Esophagus squamous epithelium (tissue), 5 donors: Measurements from ENCODE around the gene MOB3B. TPM values are rescaled to one million over a fixed set of nuclear protein-coding genes. Genes with fewer than 3 reads are reported as not detected.

Experiments
- DNase-seq: peaks from one replicate; lab custom pipeline; 2025; lab: John Stamatoyannopoulos, UW
- H3K27ac ChIP-seq, 4 donors: fragments of 200-600 bp; sonication (generic); one replicate each; pipeline ENCODE4 v1.5.1; 2016 to 2019; ENCODE audit warnings: mild to moderate bottlenecking in 1 of 4
- H3K27me3 ChIP-seq, 4 donors: fragments of 200-600 bp; sonication (generic); 1 replicate in 3 of 4; 2 replicates in 1 of 4; pipeline versions ENCODE4 v1.5.1 to v1.6.0; 2017 to 2021; ENCODE audit warnings: antibody characterized with exemption in 1 of 4
- H3K36me3 ChIP-seq, 3 donors: fragments of 200-600 bp; sonication (generic); one replicate each; pipeline ENCODE4 v1.5.1; 2016 to 2019
- H3K4me1 ChIP-seq, 3 donors: fragments of 200-600 bp; sonication (generic); one replicate each; pipeline ENCODE4 v1.5.1; 2017 to 2019
- H3K4me3 ChIP-seq, 4 donors: fragments of 200-600 bp; sonication (generic); 1 replicate in 3 of 4; 2 replicates in 1 of 4; pipeline ENCODE4 v1.5.1; 2016 to 2019; ENCODE audit warnings: mild to moderate bottlenecking in 2 of 4, moderate library complexity in 1 of 4
- H3K9me3 ChIP-seq, 3 donors: fragments of 200-600 bp; sonication (generic); one replicate each; pipeline ENCODE4 v1.5.1; 2016 to 2019
- POLR2A ChIP-seq, 4 donors: fragments of 450-650 bp; IDR thresholded peaks; one replicate each; pipeline ENCODE4 v1.6.1; 2017; ENCODE audit warnings: antibody characterized with exemption in 4 of 4, mild to moderate bottlenecking in 4 of 4, moderate library complexity in 3 of 4
- WGBS, 2 donors: methylation state at CpG; one replicate each; pipeline ENCODE4 v1.1.5; 2018; 5-methylcytosine and 5-hydroxymethylcytosine counted together
- intact Hi-C: fragments of 100-400 bp; cut with DNase I; formaldehyde crosslinking; loops from one replicate; pipeline ENCODE4 v1.15.0; 2022
- total RNA-seq, 4 donors: library from RNA; depleted of rRNA; stranded (reverse); fragments of >200 nt; gene quantifications; one replicate each; pipeline ENCODE4 v1.1.0, GENCODE V29; 2016
- TF ChIP-seq, protein P1 (sequence below), 6 experiments: fragments of 450-650 bp in 4 of 6; fragments of 200-600 bp in 2 of 6; sonication (generic) in 2 of 6; IDR thresholded peaks; one replicate each; pipeline ENCODE4 v1.5.1; 2016 to 2019; ENCODE audit warnings: antibody characterized with exemption in 6 of 6, mild to moderate bottlenecking in 4 of 6, moderate library complexity in 4 of 6
- donor health status: DM: yes; HTN: yes; CAD: no.

The MOB3B gene
- total RNA-seq, 4 donors from 2014 or later, result 2.2 to 7.6 (median 5.2) TPM

DNA sequence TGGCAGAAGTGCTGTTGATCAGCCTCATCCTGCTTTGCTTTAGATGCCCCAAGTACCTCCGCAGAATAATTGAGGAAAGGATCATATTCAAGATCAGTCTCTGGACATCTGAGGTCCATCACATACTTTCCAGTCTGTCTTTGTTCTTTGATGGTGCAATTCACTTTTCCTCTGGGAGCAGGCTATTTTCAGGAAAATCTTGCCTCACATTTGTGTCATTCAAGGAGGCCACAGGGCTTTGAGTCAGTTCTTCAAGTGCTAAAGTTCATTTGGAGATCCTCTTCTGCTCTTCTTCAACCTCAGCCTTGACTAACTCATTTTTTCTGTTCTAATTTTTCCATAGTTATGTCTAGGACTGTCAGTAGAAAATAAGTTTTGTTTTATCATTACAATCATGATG is 251.2 kb downstream of the MOB3B start:
- H3K4me1 ChIP-seq, result peaks cover 0 to 8% (median 0%) of the 10 kb centered on the region in 3 donors
- TF ChIP-seq, protein P1, sequence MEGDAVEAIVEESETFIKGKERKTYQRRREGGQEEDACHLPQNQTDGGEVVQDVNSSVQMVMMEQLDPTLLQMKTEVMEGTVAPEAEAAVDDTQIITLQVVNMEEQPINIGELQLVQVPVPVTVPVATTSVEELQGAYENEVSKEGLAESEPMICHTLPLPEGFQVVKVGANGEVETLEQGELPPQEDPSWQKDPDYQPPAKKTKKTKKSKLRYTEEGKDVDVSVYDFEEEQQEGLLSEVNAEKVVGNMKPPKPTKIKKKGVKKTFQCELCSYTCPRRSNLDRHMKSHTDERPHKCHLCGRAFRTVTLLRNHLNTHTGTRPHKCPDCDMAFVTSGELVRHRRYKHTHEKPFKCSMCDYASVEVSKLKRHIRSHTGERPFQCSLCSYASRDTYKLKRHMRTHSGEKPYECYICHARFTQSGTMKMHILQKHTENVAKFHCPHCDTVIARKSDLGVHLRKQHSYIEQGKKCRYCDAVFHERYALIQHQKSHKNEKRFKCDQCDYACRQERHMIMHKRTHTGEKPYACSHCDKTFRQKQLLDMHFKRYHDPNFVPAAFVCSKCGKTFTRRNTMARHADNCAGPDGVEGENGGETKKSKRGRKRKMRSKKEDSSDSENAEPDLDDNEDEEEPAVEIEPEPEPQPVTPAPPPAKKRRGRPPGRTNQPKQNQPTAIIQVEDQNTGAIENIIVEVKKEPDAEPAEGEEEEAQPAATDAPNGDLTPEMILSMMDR (IDR thresholded peaks at IDR 0.05), result no peak
- no peak for TF ChIP-seq POLR2A (IDR thresholded peaks at IDR 0.05)
- intact Hi-C loops, result loop anchor here (5.0 kb wide), 1 partner anchor 246 kb away; no protein-coding TSS in a partner anchor
- no peaks in the 10 kb centered on the region for H3K27me3 ChIP-seq
- no peak overlapping the region for H3K27ac ChIP-seq
- no peak for DNase-seq
- H3K36me3 ChIP-seq, result no peaks in the 10 kb centered on the region
- no peaks in the 10 kb centered on the region for H3K9me3 ChIP-seq
- no peak overlapping the region for H3K4me3 ChIP-seq
- 80 to 83% methylated on average over 1 of the region's 1 CpG for WGBS, 2 donors

DNA sequence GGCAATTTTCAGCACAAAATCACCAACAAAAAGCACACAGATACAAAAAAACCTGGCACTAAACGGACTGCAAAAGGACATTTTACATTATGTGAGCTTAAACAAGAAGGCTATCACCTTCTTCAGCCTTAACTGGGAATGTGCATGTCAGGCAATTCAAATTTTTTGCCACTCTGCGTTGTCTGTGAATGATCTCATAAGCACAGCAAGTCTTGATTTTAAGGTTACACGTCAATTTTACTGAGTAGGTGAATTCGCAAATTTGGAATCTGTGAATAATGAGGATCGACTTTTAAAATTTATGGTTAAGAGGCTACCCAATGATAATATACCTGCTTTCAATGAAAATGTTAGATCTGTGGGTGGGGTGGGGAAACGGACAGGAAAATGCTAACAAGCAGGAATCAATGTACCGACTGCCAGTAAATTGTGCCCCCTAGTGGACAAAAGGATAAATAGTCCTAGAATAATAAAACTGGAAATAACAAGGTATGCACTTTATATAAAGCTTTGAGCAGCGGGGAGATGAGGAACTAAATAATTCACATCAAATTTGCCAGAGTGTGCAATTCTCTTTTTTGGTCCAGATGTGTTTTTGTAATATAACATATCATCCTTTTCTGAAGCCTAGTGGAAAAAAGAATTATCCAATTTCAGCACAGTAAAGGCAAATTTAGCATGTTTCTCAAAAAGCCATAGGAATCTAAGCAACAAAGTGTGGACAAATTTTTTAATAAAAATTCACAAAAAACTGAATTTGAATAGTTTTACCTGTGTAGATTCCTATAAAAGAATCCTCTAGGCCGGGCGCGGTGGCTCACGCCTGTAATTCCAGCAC is 253.2 kb downstream of the MOB3B start:
- no peak for TF ChIP-seq POLR2A (IDR thresholded peaks at IDR 0.05)
- TF ChIP-seq, protein P1 (IDR thresholded peaks at IDR 0.05), result peak in 5 of 6 experiments; percentile 62 to 79 (median 74)
- WGBS, 2 donors, result 36 to 47% methylated on average over 12 of the region's 12 CpGs
- intact Hi-C loops, result loop anchor here (5.0 kb wide), 1 partner anchor 244 kb away; no protein-coding TSS in a partner anchor
- H3K9me3 ChIP-seq, result no peaks in the 10 kb centered on the region
- H3K4me1 ChIP-seq, result peaks cover 0 to 8% (median 0%) of the 10 kb centered on the region in 3 donors
- no peak overlapping the region for H3K27ac ChIP-seq
- no peak overlapping the region for H3K4me3 ChIP-seq
- H3K27me3 ChIP-seq, result no peaks in the 10 kb centered on the region
- H3K36me3 ChIP-seq, result no peaks in the 10 kb centered on the region
- DNase-seq, result no peak

Other genes with a start within 250 kb of the MOB3B start
- not detected for gene EQTN, start 232.7 kb downstream of the MOB3B start, total RNA-seq
- gene IFNK, start 5.5 kb downstream of the MOB3B start, total RNA-seq, result not detected
- gene C9orf72, start 43.7 kb upstream of the MOB3B start, total RNA-seq, result 10 to 100 TPM in 2 of 4 donors, 1 to 10 TPM in 2; 6.6 to 19.5 (median 8.6) TPM